Vagina (tissue), 2 donors: ENCODE results near the gene STX5.

Experiments used
- POLR2A ChIP-seq, 2 donors: fragments of 450-650 bp; IDR thresholded peaks; one replicate each; pipeline ENCODE4 v1.6.1; 2017; ENCODE audit warnings: antibody characterized with exemption in 2 of 2, mild to moderate bottlenecking in 2 of 2, moderate library complexity in 2 of 2
- POLR2AphosphoS5 ChIP-seq, 2 donors: sonication (generic); formaldehyde crosslinking; IDR thresholded peaks; one replicate each; pipeline ENCODE4 v1.9.0; 2017; ENCODE audit warnings: antibody characterized with exemption in 2 of 2, mild to moderate bottlenecking in 2 of 2, low read depth in 1 of 2; ENCODE audit not compliant: insufficient read depth in 1 of 2

DNA sequence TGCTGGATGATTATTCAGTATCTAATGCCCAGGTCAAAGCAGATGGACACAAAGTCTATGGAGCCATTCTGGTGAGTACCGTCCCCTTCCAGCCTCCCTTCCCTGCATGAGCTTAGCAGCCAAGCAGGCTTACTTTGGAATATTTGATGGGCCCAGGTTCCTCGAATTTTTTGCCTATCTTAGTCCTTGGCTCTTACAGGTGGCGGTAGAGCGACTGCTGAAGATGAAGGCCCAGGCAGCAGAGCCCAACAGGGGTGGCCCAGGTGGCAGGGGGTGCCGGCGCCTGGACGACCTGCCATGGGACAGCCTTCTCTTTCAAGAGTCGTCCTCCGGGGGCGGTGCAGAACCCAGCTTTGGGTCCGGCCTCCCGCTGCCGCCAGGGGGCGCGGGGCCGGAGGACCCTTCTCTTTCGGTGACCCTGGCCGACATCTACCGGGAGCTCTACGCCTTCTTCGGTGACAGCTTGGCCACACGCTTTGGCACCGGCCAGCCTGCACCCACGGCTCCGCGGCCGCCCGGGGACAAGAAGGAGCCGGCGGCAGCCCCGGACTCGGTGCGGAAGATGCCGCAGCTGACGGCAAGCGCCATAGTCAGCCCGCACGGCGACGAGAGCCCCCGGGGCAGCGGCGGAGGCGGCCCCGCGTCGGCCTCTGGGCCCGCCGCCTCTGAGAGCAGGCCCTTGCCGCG, 45.4 kb downstream of the STX5 start:
- no peak for TF ChIP-seq POLR2AphosphoS5 (IDR thresholded peaks at IDR 0.05; ENCODE audit: insufficient read depth in 1 of 2, low read depth in 1 of 2)
- no peak for TF ChIP-seq POLR2A (IDR thresholded peaks at IDR 0.05)
